Hepatocyte (in vitro differentiated cells): ENCODE data around the gene TOP1.

ENCODE experiments used
- CTCF ChIP-seq: fragments of 200-600 bp; sonication (generic); IDR thresholded peaks from 2 replicates; pipeline ENCODE4 v1.5.1; 2016; ENCODE audit warnings: antibody characterized with exemption, mild to moderate bottlenecking; ENCODE audit not compliant: poor library complexity
- EZH2 ChIP-seq: fragments of 200-600 bp; sonication (generic); IDR thresholded peaks from 2 replicates; pipeline ENCODE4 v1.6.1; 2016; ENCODE audit warnings: antibody characterized with exemption, mild to moderate bottlenecking, borderline replicate concordance

- no peak for TF ChIP-seq CTCF
- TF ChIP-seq EZH2 = no peak
Observed at GRCh38 chr20:41044409-41045062, 15.9 kb downstream of the TOP1 start.
